ENCODE data around the gene AKR1B15.
A peak's percentile ranks its signal among the peaks of the same experiment; 100 is the strongest.
"Not testable (repeated sequence)": the region's sequence is repeated elsewhere in the genome, so short reads cannot be mapped to it uniquely, and the experiment has no call there.

The AKR1B15 gene

DNA sequence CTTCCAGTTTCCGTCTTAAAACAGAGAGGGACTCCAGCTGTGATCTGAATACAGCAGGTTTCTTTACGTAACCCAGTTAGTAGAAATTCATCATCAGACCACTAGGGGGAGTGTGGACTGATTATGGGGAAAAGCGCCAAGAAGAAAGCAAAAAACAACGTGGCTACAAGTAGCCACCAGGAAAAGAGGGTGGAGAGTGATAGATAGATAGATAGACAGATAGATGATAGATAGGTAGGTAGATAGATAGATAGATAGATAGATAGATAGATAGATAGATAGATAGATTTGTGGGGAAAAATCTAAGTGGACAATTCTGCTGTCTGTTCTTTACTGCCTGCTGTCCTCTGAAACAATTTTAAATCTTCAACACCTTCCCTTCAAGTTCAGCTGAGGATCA is 34.2 kb upstream of the AKR1B15 start:
- TF ChIP-seq, protein P1, sequence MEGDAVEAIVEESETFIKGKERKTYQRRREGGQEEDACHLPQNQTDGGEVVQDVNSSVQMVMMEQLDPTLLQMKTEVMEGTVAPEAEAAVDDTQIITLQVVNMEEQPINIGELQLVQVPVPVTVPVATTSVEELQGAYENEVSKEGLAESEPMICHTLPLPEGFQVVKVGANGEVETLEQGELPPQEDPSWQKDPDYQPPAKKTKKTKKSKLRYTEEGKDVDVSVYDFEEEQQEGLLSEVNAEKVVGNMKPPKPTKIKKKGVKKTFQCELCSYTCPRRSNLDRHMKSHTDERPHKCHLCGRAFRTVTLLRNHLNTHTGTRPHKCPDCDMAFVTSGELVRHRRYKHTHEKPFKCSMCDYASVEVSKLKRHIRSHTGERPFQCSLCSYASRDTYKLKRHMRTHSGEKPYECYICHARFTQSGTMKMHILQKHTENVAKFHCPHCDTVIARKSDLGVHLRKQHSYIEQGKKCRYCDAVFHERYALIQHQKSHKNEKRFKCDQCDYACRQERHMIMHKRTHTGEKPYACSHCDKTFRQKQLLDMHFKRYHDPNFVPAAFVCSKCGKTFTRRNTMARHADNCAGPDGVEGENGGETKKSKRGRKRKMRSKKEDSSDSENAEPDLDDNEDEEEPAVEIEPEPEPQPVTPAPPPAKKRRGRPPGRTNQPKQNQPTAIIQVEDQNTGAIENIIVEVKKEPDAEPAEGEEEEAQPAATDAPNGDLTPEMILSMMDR (IDR thresholded peaks at IDR 0.05; ENCODE audit: insufficient read depth, low read length, poor library complexity, severe bottlenecking): peak; percentile 78
- Histone ChIP-seq H3K36me3 (ENCODE audit: control insufficient read depth, insufficient read depth, low read length) (no peaks in the 10 kb centered on the region), H3K4me3 (replicated peaks; ENCODE audit: low read depth, low read length) (no peak overlapping the region), H3K27me3 (replicated peaks; ENCODE audit: control insufficient read depth, insufficient read depth, low read length) (no peaks in the 10 kb centered on the region; the same call in 1 of the 2 replicates)
- DNase-seq (ENCODE audit: extremely low read depth, insufficient read length): no peak

DNA sequence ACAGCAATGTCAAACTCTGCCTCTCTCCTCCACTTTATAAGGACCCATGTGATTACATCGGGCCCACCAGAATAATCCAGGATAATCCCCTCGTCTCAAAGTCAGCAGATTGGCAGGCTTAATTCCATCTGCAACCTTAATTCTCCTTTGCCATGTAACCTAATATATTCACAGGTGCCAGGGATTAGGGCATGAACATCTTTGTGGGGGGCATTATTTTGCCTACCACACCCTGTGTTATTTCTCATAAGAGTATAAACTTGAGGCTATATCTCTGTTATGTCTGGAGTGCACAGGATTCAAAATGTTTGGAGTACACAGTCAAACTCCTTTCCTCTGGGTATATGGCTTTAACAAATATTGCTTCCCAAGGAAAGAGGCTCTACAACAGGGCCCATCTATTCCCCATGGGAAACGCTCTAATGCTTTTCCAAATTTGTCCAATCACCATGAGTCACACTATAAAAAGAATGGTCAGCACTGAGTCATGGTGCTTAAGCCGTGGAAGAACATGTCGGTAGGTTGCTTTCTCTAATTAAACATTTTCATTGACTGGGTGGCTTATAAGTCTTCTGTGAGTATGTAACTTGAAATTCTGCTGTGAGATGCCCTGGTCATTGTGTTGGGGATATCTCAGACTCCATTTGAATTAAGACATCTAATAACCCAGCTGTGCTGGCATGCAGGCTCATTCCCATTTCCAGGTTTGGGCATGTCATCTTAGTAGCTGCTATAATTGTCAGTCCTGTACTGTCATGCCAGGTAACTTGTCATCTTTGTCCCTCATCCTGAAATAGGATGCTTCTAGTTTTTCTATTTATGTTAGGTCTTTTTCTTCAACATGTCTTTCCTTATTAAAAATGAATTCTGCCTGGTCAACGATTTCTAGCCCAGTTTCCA is 33.1 kb upstream of the AKR1B15 start:
- no peak for DNase-seq (ENCODE audit: extremely low read depth, insufficient read length)
- no peaks in the 10 kb centered on the region; the same call in 1 of the 2 replicates for H3K27me3 ChIP-seq (replicated peaks; ENCODE audit: control insufficient read depth, insufficient read depth, low read length)
- TF ChIP-seq, protein P1 (IDR thresholded peaks at IDR 0.05; ENCODE audit: insufficient read depth, low read length, poor library complexity, severe bottlenecking): no peak
- no peaks in the 10 kb centered on the region for H3K36me3 ChIP-seq (ENCODE audit: control insufficient read depth, insufficient read depth, low read length)
- H3K4me3 ChIP-seq (replicated peaks; ENCODE audit: low read depth, low read length): no peak overlapping the region

DNA sequence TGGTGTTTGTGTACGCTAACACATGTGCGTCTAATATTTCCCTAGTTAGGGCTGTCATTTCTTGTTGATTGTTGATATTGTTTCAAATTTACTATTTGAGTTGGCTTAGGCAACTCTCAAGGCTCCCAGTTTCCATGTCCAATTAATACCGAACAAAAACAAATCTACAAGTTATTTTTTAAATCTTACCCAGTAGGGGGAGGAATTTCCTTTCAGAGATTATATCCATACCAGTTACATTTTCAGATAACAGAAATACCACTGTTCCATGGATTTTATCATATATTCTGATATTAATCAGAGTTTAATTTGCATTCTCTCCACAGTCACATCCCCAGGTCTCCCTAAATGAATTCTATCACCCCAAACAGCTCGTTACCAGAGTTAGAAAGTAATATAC is 28.8 kb upstream of the AKR1B15 start:
- TF ChIP-seq, protein P1 (IDR thresholded peaks at IDR 0.05; ENCODE audit: insufficient read depth, low read length, poor library complexity, severe bottlenecking): no peak
- Histone ChIP-seq H3K36me3 (ENCODE audit: control insufficient read depth, insufficient read depth, low read length) (no peaks in the 10 kb centered on the region), H3K4me3 (replicated peaks; ENCODE audit: low read depth, low read length) (no peak overlapping the region), H3K27me3 (replicated peaks; ENCODE audit: control insufficient read depth, insufficient read depth, low read length) (no peaks in the 10 kb centered on the region; the same call in 1 of the 2 replicates)
- no peak for DNase-seq (ENCODE audit: extremely low read depth, insufficient read length)

DNA sequence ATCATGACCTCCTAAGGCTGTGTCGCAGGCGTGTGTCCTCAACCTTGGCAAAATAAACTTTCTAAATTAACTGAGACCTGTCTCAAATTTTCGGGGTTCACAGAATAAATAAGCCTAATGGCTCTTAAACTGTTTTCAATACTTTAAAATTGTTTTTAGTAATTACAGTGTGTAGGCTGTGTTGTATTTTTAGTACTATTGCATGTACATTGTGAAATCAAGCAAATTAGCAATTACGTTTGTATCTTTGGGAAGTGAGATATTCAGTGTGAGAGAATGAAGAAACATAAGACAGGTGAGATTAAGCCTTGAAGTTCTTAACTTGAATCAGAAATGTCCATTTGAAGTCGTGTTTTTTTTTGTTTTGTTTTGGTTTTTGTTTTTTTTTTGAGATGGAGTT is 26.3 kb upstream of the AKR1B15 start:
- no peak for DNase-seq (ENCODE audit: extremely low read depth, insufficient read length)
- H3K4me3 ChIP-seq (replicated peaks; ENCODE audit: low read depth, low read length): no peak overlapping the region
- TF ChIP-seq, protein P1 (IDR thresholded peaks at IDR 0.05; ENCODE audit: insufficient read depth, low read length, poor library complexity, severe bottlenecking): no peak
- H3K27me3 ChIP-seq (replicated peaks; ENCODE audit: control insufficient read depth, insufficient read depth, low read length): no peaks in the 10 kb centered on the region; the same call in 1 of the 2 replicates
- no peaks in the 10 kb centered on the region for H3K36me3 ChIP-seq (ENCODE audit: control insufficient read depth, insufficient read depth, low read length)

DNA sequence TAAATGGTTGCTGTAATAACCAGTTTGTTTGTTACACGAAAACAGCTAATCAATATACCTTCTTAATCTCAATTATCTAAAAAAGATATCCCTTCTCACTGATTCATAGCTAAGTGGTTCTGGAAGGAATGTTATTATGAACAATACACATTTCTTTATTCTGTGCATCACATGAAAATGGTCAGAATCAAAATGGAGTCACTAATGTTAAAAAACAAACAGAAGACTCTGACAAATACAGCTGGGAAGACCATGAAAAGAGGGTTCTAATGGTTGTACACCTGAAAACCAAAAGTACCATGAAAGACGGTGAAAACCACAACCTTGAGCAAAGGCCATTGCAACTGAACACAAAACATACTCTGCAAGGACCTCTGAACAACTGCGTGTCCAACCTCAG is 23.5 kb upstream of the AKR1B15 start:
- DNase-seq (ENCODE audit: extremely low read depth, insufficient read length); H3K27me3 ChIP-seq (replicated peaks; ENCODE audit: control insufficient read depth, insufficient read depth, low read length); H3K36me3 ChIP-seq (ENCODE audit: control insufficient read depth, insufficient read depth, low read length): not testable (repeated sequence)

DNA sequence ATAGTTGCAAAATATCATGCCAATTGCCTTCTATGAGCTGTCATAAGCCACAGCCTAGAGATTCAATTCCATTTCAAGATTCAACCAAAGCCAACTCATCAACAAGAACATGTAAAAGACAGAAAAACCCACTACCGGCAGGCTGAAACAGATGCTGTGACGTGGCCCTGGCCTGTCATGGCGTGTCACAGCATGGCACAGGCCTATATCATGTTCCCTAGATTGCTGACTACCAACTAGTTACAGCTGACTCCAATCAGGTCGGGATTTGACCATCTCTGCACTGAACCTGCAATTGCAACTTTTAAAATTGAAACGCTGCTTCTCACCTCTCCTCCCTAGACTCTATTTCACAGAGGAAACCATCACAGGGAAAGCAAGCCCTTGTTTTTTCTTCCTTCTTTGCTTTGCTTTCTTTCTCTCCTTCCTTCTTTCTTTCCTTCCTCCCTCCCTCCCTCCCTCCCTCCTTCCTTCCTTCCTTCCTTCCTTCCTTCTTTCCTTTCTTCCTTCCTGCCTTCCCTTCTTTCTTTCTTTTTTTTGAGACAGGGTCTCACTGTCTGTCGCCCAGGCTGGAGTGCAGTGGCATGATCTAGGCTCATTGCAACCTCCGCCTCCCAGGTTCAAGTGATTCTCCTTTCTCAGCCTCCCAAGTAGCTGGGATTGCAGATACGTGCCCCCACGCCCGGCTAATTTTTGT is 22.2 kb upstream of the AKR1B15 start:
- not testable (repeated sequence) for H3K36me3 ChIP-seq (ENCODE audit: control insufficient read depth, insufficient read depth, low read length); H3K4me3 ChIP-seq (replicated peaks; ENCODE audit: low read depth, low read length); H3K27me3 ChIP-seq (replicated peaks; ENCODE audit: control insufficient read depth, insufficient read depth, low read length); DNase-seq (ENCODE audit: extremely low read depth, insufficient read length)

More for the DNA sequence above, 23.5 kb upstream of the AKR1B15 start:
- not testable (repeated sequence) for H3K4me3 ChIP-seq (replicated peaks; ENCODE audit: low read depth, low read length)
